ENCODE data around the gene CMC2. TPM values are rescaled to one million over a fixed set of nuclear protein-coding genes. Genes with fewer than 3 reads are reported as not detected.

CMC2 gene
- total and polyA plus RNA-seq, 2 of the 8 experiments (the other 6 are each of a cell fraction or from before 2014, with no cell fraction given), result 66.6 to 116 TPM

GRCh38 chr16:81014672-81015071 is 8.0 kb upstream of the CMC2 start:
- WGBS, 2 experiments (ENCODE audit: extremely low coverage in 1 of 2, insufficient coverage in 1 of 2, insufficient read length in 1 of 2, insufficient replicate concordance in 2 of 2, low coverage in 1 of 2, low lambda C conversion rate in 2 of 2, missing lambda C conversion rate in 1 of 2), result 87% methylated on average over 2 of the region's 2 CpGs; no CpG with 5 or more reads in 1 of the 2 experiments
- Histone ChIP-seq H2BK12ac (ENCODE audit: low read depth, low read length) (no peak overlapping the region), H3K4ac (replicated peaks; ENCODE audit: insufficient read length, low read depth, low read length) (no peak overlapping the region), H4K8ac (ENCODE audit: extremely low read depth, insufficient read depth, low read length) (no peak overlapping the region), H4K5ac (ENCODE audit: insufficient read length, low read depth, low read length) (no peak overlapping the region), H3K9me3 (ENCODE audit: insufficient read depth in 2 of 2, low read depth in 1 of 2, low read length in 1 of 2) (no peaks in the 10 kb centered on the region), H3K4me3 (ENCODE audit: extremely low read depth in 1 of 4, insufficient read depth in 2 of 4, low read depth in 3 of 4, low read length in 4 of 4) (no peak overlapping the region), H3K14ac (ENCODE audit: insufficient read length) (no peak overlapping the region), H3K4me1 (replicated peaks in 1 of 4; ENCODE audit: control insufficient read depth in 3 of 4, insufficient read depth in 4 of 4, low read length in 3 of 4) (no peaks in the 10 kb centered on the region), H3K36me3 (ENCODE audit: control insufficient read depth in 2 of 4, insufficient read depth in 4 of 4, low read length in 3 of 4) (peaks cover 19 to 80% (median 60%) of the 10 kb centered on the region in 4 experiments), H2AFZ (ENCODE audit: low read length) (no peak overlapping the region), H3K9ac (replicated peaks in 1 of 4; ENCODE audit: extremely low read depth in 1 of 4, low read depth in 3 of 4, low read length in 3 of 4) (no peak overlapping the region), H4K20me1 (replicated peaks in 1 of 2; ENCODE audit: control insufficient read depth in 1 of 2, insufficient read depth in 2 of 2, low read length in 2 of 2) (peaks cover 0 to 6% of the 10 kb centered on the region in 2 experiments), H2AK5ac (ENCODE audit: low read depth, low read length) (no peak overlapping the region), H4K91ac (replicated peaks; ENCODE audit: insufficient read length, low read length) (no peak overlapping the region), H2BK5ac (ENCODE audit: low read depth, low read length) (no peak overlapping the region), H3K23ac (ENCODE audit: insufficient read length) (no peak overlapping the region), H2BK15ac (ENCODE audit: low read length) (no peak overlapping the region), H3K27ac (ENCODE audit: low read depth, low read length) (no peak overlapping the region), H3K56ac (replicated peaks; ENCODE audit: insufficient read length, low read depth, low read length) (no peak overlapping the region), H3K18ac (ENCODE audit: extremely low read depth, low read length) (no peak overlapping the region), H3K4me2 (ENCODE audit: insufficient read depth in 1 of 2, low read depth in 2 of 2, low read length in 2 of 2) (no peak overlapping the region), H2BK20ac (ENCODE audit: low read length) (no peak overlapping the region), H3K27me3 (replicated peaks in 1 of 4; ENCODE audit: control insufficient read depth in 3 of 4, extremely low read depth in 1 of 4, insufficient read depth in 3 of 4, low read length in 3 of 4) (no peaks in the 10 kb centered on the region), H3K79me2 (ENCODE audit: control insufficient read depth in 1 of 2, insufficient read depth in 2 of 2, low read length in 2 of 2) (peaks cover 0 to 21% of the 10 kb centered on the region in 2 experiments; a peak in 2 of 4 replicates), H2BK120ac (replicated peaks; ENCODE audit: low read depth, low read length) (no peak overlapping the region), H3K23me2 (ENCODE audit: low read depth, low read length) (no peaks in the 10 kb centered on the region), H3K79me1 (ENCODE audit: low read depth, low read length) (no peaks in the 10 kb centered on the region; the same call in 1 of the 2 replicates)
- FAIRE-seq, result no peak
- ChIA-PET CTCF (ENCODE audit: partially characterized antibody) (interaction anchor here (1.0 to 2.9 kb wide), 2 partner anchors 10 to 247 kb away, joined by 5 to 13 read pairs; no protein-coding TSS in a partner anchor), POLR2A (ENCODE audit: partially characterized antibody) (interaction anchor here (1.1 to 2.9 kb wide), 2 partner anchors 9 to 15 kb away, joined by 3 to 11 read pairs; no protein-coding TSS in a partner anchor)
- no peak for DNase-seq (ENCODE audit: low read depth in 1 of 2, low spot score in 2 of 2)
- no peak for TF ChIP-seq CEBPB (IDR thresholded peaks at IDR 0.05; ENCODE audit: low read depth, low read length)
- no peak for TF ChIP-seq TAF1 (IDR thresholded peaks at IDR 0.05; ENCODE audit: low read depth, low read length)
- TF ChIP-seq RFX5 (IDR thresholded peaks at IDR 0.05; ENCODE audit: borderline replicate concordance, low read depth, low read length), result no peak
- TF ChIP-seq EGR1 (IDR thresholded peaks at IDR 0.05; ENCODE audit: borderline replicate concordance, low read depth, low read length), result no peak
- TF ChIP-seq TBP (IDR thresholded peaks at IDR 0.05; ENCODE audit: low read depth, low read length), result no peak
- no peak for TF ChIP-seq EP300 (IDR thresholded peaks at IDR 0.05; ENCODE audit: borderline replicate concordance in 1 of 2, low read depth in 2 of 2, low read length in 2 of 2)
- TF ChIP-seq HDAC2 (IDR thresholded peaks at IDR 0.05; ENCODE audit: borderline replicate concordance in 1 of 2, low read depth in 2 of 2, low read length in 2 of 2), result no peak
- no peak for TF ChIP-seq GABPA (IDR thresholded peaks at IDR 0.05; ENCODE audit: borderline replicate concordance, insufficient read depth, low read length)
